Measurements from ENCODE around the gene ARL3. TPM values are rescaled to one million over a fixed set of nuclear protein-coding genes. Genes with fewer than 3 reads are reported as not detected.

ARL3 gene
- total RNA-seq, 2 experiments from 2014 or later, result 4.7 to 5.2 TPM

GRCh38 chr10:102632394-102633111 is 81.6 kb downstream of the ARL3 start:
- H3K27me3 Mint-ChIP-seq (ENCODE audit: low read depth), result no peaks in the 10 kb centered on the region
- H3K36me3 Mint-ChIP-seq (ENCODE audit: low read depth), result no peaks in the 10 kb centered on the region
- H3K27ac Mint-ChIP-seq, result peak overlapping the region; percentile 80
- peaks cover 57% of the 10 kb centered on the region for H3K4me1 Mint-ChIP-seq (ENCODE audit: low read depth)
- ATAC-seq, result no peak
- CTCF ChIA-PET, result interaction anchor here (0.9 to 1.9 kb wide), 6 partner anchors 11 to 48 kb away, joined by 3 to 9 read pairs (median 4); partner anchors contain the start of gene TRIM8
- DNase-seq, result no peak
- no peak overlapping the region for H3K4me3 Mint-ChIP-seq
- H3K9me3 Mint-ChIP-seq (ENCODE audit: insufficient read depth), result no peaks in the 10 kb centered on the region
- POLR2A ChIA-PET, result interaction anchor here (0.6 to 1.2 kb wide), 3 partner anchors 12 to 751 kb away, joined by 3 to 4 read pairs (median 3); partner anchors contain the start of gene TRIM8

- ChIA-PET POLR2A (interaction anchor here (1.1 to 1.2 kb wide), 2 partner anchors 13 to 18 kb away, joined by 3 to 4 read pairs; partner anchors contain the start of gene TRIM8), CTCF (interaction anchor here (0.6 to 1.9 kb wide), 7 partner anchors 9 to 48 kb away, joined by 3 to 9 read pairs (median 4); partner anchors contain the start of gene TRIM8)
- peak overlapping the region; percentile 80 for H3K27ac Mint-ChIP-seq
- no peaks in the 10 kb centered on the region for H3K36me3 Mint-ChIP-seq (ENCODE audit: low read depth)
- H3K27me3 Mint-ChIP-seq (ENCODE audit: low read depth), result no peaks in the 10 kb centered on the region
- H3K9me3 Mint-ChIP-seq (ENCODE audit: insufficient read depth), result no peaks in the 10 kb centered on the region
- H3K4me3 Mint-ChIP-seq, result no peak overlapping the region
- H3K4me1 Mint-ChIP-seq (ENCODE audit: low read depth), result peaks cover 54% of the 10 kb centered on the region
- no peak for ATAC-seq
- DNase-seq, result no peak
Observed at GRCh38 chr10:102631525-102632393, 82.4 kb downstream of the ARL3 start.

GRCh38 chr10:102630663-102631062 is 83.5 kb downstream of the ARL3 start:
- no peak overlapping the region for H3K27ac Mint-ChIP-seq
- no peak overlapping the region for H3K4me3 Mint-ChIP-seq
- H3K9me3 Mint-ChIP-seq (ENCODE audit: insufficient read depth), result no peaks in the 10 kb centered on the region
- H3K4me1 Mint-ChIP-seq (ENCODE audit: low read depth), result peaks cover 45% of the 10 kb centered on the region
- no peaks in the 10 kb centered on the region for H3K36me3 Mint-ChIP-seq (ENCODE audit: low read depth)
- DNase-seq (no peak), ATAC-seq (no peak)
- no peaks in the 10 kb centered on the region for H3K27me3 Mint-ChIP-seq (ENCODE audit: low read depth)
- POLR2A ChIA-PET, result no interaction called here
- CTCF ChIA-PET, result no interaction called here

GRCh38 chr10:102629661-102630614 is 84.3 kb downstream of the ARL3 start:
- no peak overlapping the region for H3K4me3 Mint-ChIP-seq
- peaks cover 38% of the 10 kb centered on the region for H3K4me1 Mint-ChIP-seq (ENCODE audit: low read depth)
- no peaks in the 10 kb centered on the region for H3K27me3 Mint-ChIP-seq (ENCODE audit: low read depth)
- DNase-seq (no peak), ATAC-seq (no peak)
- ChIA-PET CTCF (interaction anchor here (1.1 kb wide), 1 partner anchor 126 kb away, joined by 3 read pairs; no protein-coding TSS in a partner anchor), POLR2A (no interaction called here)
- H3K36me3 Mint-ChIP-seq (ENCODE audit: low read depth), result no peaks in the 10 kb centered on the region
- no peaks in the 10 kb centered on the region for H3K9me3 Mint-ChIP-seq (ENCODE audit: insufficient read depth)
- H3K27ac Mint-ChIP-seq, result no peak overlapping the region

GRCh38 chr10:102628451-102628911 is 85.7 kb downstream of the ARL3 start:
- no peaks in the 10 kb centered on the region for H3K27me3 Mint-ChIP-seq (ENCODE audit: low read depth)

GRCh38 chr10:102627736-102628293 is 86.4 kb downstream of the ARL3 start:
- CTCF ChIA-PET, result interaction anchor here (1.7 kb wide), 1 partner anchor 13 kb away, joined by 5 read pairs; no protein-coding TSS in a partner anchor

More at GRCh38 chr10:102628451-102628911, 85.7 kb downstream of the ARL3 start:
- no peaks in the 10 kb centered on the region for H3K9me3 Mint-ChIP-seq (ENCODE audit: insufficient read depth)
- CTCF ChIA-PET, result no interaction called here
- H3K27ac Mint-ChIP-seq, result no peak overlapping the region
- ATAC-seq (no peak), DNase-seq (no peak)
- no peak overlapping the region for H3K4me3 Mint-ChIP-seq
- POLR2A ChIA-PET, result no interaction called here
- no peaks in the 10 kb centered on the region for H3K36me3 Mint-ChIP-seq (ENCODE audit: low read depth)
- H3K4me1 Mint-ChIP-seq (ENCODE audit: low read depth), result peaks cover 24% of the 10 kb centered on the region

GRCh38 chr10:102627291-102627735 is 86.9 kb downstream of the ARL3 start:
- Mint-ChIP-seq H3K4me1 (ENCODE audit: low read depth) (peaks cover 12% of the 10 kb centered on the region), H3K27ac (peak overlapping the region; percentile 63), H3K27me3 (ENCODE audit: low read depth) (no peaks in the 10 kb centered on the region), H3K4me3 (no peak overlapping the region), H3K9me3 (ENCODE audit: insufficient read depth) (no peaks in the 10 kb centered on the region), H3K36me3 (ENCODE audit: low read depth) (no peaks in the 10 kb centered on the region)
- POLR2A ChIA-PET, result interaction anchor here (0.9 kb wide), 1 partner anchor 15 kb away, joined by 3 read pairs; no protein-coding TSS in a partner anchor
- ATAC-seq, result no peak
- CTCF ChIA-PET, result interaction anchor here (1.7 kb wide), 1 partner anchor 12 kb away, joined by 5 read pairs; no protein-coding TSS in a partner anchor
- no peak for DNase-seq

More at GRCh38 chr10:102627736-102628293, 86.4 kb downstream of the ARL3 start:
- no peak for DNase-seq
- Mint-ChIP-seq H3K27me3 (ENCODE audit: low read depth) (no peaks in the 10 kb centered on the region), H3K36me3 (ENCODE audit: low read depth) (no peaks in the 10 kb centered on the region), H3K4me3 (no peak overlapping the region), H3K9me3 (ENCODE audit: insufficient read depth) (no peaks in the 10 kb centered on the region), H3K27ac (peak overlapping the region; percentile 63), H3K4me1 (ENCODE audit: low read depth) (peaks cover 17% of the 10 kb centered on the region)
- ATAC-seq, result no peak
- POLR2A ChIA-PET, result interaction anchor here (0.9 kb wide), 1 partner anchor 15 kb away, joined by 3 read pairs; no protein-coding TSS in a partner anchor

- no peak overlapping the region for H3K27ac Mint-ChIP-seq
- CTCF ChIA-PET, result interaction anchor here (1.2 to 2.2 kb wide), 4 partner anchors 11 to 44 kb away, joined by 3 to 7 read pairs (median 4); partner anchors contain the start of gene TRIM8
- DNase-seq, result no peak
Observed at GRCh38 chr10:102626026-102626685, 88.0 kb downstream of the ARL3 start.

GRCh38 chr10:102624751-102625645 is 89.2 kb downstream of the ARL3 start:
- peaks cover 2% of the 10 kb centered on the region for H3K4me1 Mint-ChIP-seq (ENCODE audit: low read depth)
- no peaks in the 10 kb centered on the region for H3K9me3 Mint-ChIP-seq (ENCODE audit: insufficient read depth)
- POLR2A ChIA-PET, result no interaction called here
- ATAC-seq (no peak), DNase-seq (no peak)
- CTCF ChIA-PET, result interaction anchor here (1.3 to 2.2 kb wide), 4 partner anchors 9 to 41 kb away, joined by 3 to 7 read pairs (median 4); no protein-coding TSS in a partner anchor
- no peaks in the 10 kb centered on the region for H3K27me3 Mint-ChIP-seq (ENCODE audit: low read depth)
- H3K4me3 Mint-ChIP-seq, result no peak overlapping the region
- H3K27ac Mint-ChIP-seq, result peak overlapping the region; percentile 37
- no peaks in the 10 kb centered on the region for H3K36me3 Mint-ChIP-seq (ENCODE audit: low read depth)

More at GRCh38 chr10:102626026-102626685, 88.0 kb downstream of the ARL3 start:
- Mint-ChIP-seq H3K36me3 (ENCODE audit: low read depth) (no peaks in the 10 kb centered on the region), H3K27me3 (ENCODE audit: low read depth) (no peaks in the 10 kb centered on the region), H3K4me3 (no peak overlapping the region), H3K4me1 (ENCODE audit: low read depth) (peaks cover 2% of the 10 kb centered on the region), H3K9me3 (ENCODE audit: insufficient read depth) (no peaks in the 10 kb centered on the region)
- no peak for ATAC-seq
- POLR2A ChIA-PET, result no interaction called here

Measured in activated CD8-positive, alpha-beta T cell treated with anti-CD3 and anti-CD28 coated beads, Interleukin-2, amount 10 ng/mL, durations not matched to agents 7 days and 5 days (primary cell).